ENCODE measurements around the gene PWP2.
"Not testable (repeated sequence)": the region's sequence is repeated elsewhere in the genome, so short reads cannot be mapped to it uniquely, and the experiment has no call there.

The PWP2 gene

GRCh38 chr21:44107026-44107501, at the start of gene PWP2:
Gene PWP2 (plus strand): TSS chr21:44107399. CDS start chr21:44107417, 18 bp downstream.
- peak within 1 kb of the TSS; percentile 37 for H3K4me3 ChIP-seq (ENCODE audit: low read depth, low read length)
- DNase-seq (ENCODE audit: low read depth) = not testable (repeated sequence)

- H3K4me3 ChIP-seq (ENCODE audit: low read depth, low read length) = no peak overlapping the region
- no peak for TF ChIP-seq CTCF (IDR thresholded peaks at IDR 0.05; ENCODE audit: insufficient read depth, low read depth, low read length, missing control alignments)
- DNase-seq (ENCODE audit: low read depth) = no peak
Observed at GRCh38 chr21:44057960-44058651, 49.1 kb upstream of the PWP2 start.

GRCh38 chr21:44058652-44058964, 48.6 kb upstream of the PWP2 start:
- H3K4me3 ChIP-seq (ENCODE audit: low read depth, low read length) = no peak overlapping the region
- no peak for DNase-seq (ENCODE audit: low read depth)
- no peak for TF ChIP-seq CTCF (IDR thresholded peaks at IDR 0.05; ENCODE audit: insufficient read depth, low read depth, low read length, missing control alignments)

GRCh38 chr21:44058981-44059380, 48.2 kb upstream of the PWP2 start:
- no peak for DNase-seq (ENCODE audit: low read depth)
- no peak for TF ChIP-seq CTCF (IDR thresholded peaks at IDR 0.05; ENCODE audit: insufficient read depth, low read depth, low read length, missing control alignments)
- no peak overlapping the region for H3K4me3 ChIP-seq (ENCODE audit: low read depth, low read length)

GRCh38 chr21:44059710-44060109, 47.5 kb upstream of the PWP2 start:
- DNase-seq (ENCODE audit: low read depth) = no peak
- no peak for TF ChIP-seq CTCF (IDR thresholded peaks at IDR 0.05; ENCODE audit: insufficient read depth, low read depth, low read length, missing control alignments)

GRCh38 chr21:44062380-44062779, 44.8 kb upstream of the PWP2 start:
- H3K4me3 ChIP-seq (ENCODE audit: low read depth, low read length) = no peak overlapping the region
- no peak for TF ChIP-seq CTCF (IDR thresholded peaks at IDR 0.05; ENCODE audit: insufficient read depth, low read depth, low read length, missing control alignments)
- no peak for DNase-seq (ENCODE audit: low read depth)

More at GRCh38 chr21:44059710-44060109, 47.5 kb upstream of the PWP2 start:
- H3K4me3 ChIP-seq (ENCODE audit: low read depth, low read length) = no peak overlapping the region

GRCh38 chr21:44063151-44063912, 43.9 kb upstream of the PWP2 start:
- no peak overlapping the region for H3K4me3 ChIP-seq (ENCODE audit: low read depth, low read length)
- no peak for TF ChIP-seq CTCF (IDR thresholded peaks at IDR 0.05; ENCODE audit: insufficient read depth, low read depth, low read length, missing control alignments)
- DNase-seq (ENCODE audit: low read depth) = no peak

All from GM12865 (cell line).